HG03039 (cell line): ENCODE measurements around the gene FUT1.
A peak's percentile ranks its signal among the peaks of the same experiment; 100 is the strongest.
"Not testable (repeated sequence)": the region's sequence is repeated elsewhere in the genome, so short reads cannot be mapped to it uniquely, and the experiment has no call there.

Source experiments
- ATAC-seq: cut with Tn5 transposase; IDR thresholded peaks from one replicate; pipeline ENCODE4 v1.9.1; 2021; ENCODE audit warnings: mild to moderate bottlenecking, moderate library complexity; ENCODE audit not compliant: unreplicated experiment

The FUT1 gene

GRCh38 chr19:48718711-48719231 lies 33.7 kb downstream of the FUT1 start:
- ATAC-seq = no peak

GRCh38 chr19:48718106-48718505 lies 34.3 kb downstream of the FUT1 start:
- ATAC-seq = not testable (repeated sequence)

- no peak for ATAC-seq
These were observed 35.7 kb downstream of the FUT1 start for GRCh38 chr19:48716562-48717291.

GRCh38 chr19:48715681-48716171 lies 36.7 kb downstream of the FUT1 start:
- ATAC-seq = no peak

- no peak for ATAC-seq
These were observed 37.4 kb downstream of the FUT1 start for GRCh38 chr19:48714759-48715675.

- ATAC-seq = peak; percentile 83
These were observed 38.3 kb downstream of the FUT1 start for GRCh38 chr19:48713864-48714755.

GRCh38 chr19:48713041-48713863 lies 39.2 kb downstream of the FUT1 start:
- no peak for ATAC-seq

GRCh38 chr19:48711106-48711662 lies 41.3 kb downstream of the FUT1 start:
- no peak for ATAC-seq

GRCh38 chr19:48708471-48708870 lies 44.0 kb downstream of the FUT1 start:
- ATAC-seq = no peak

- no peak for ATAC-seq
These were observed 47.0 kb downstream of the FUT1 start for GRCh38 chr19:48705431-48705830.

- no peak for ATAC-seq
These were observed 49.1 kb downstream of the FUT1 start for GRCh38 chr19:48703316-48703715.

- ATAC-seq = no peak
These were observed 49.7 kb downstream of the FUT1 start for GRCh38 chr19:48702701-48703100.

GRCh38 chr19:48698046-48698445 lies 54.4 kb downstream of the FUT1 start:
- ATAC-seq = no peak
